ENCODE data around the gene DGCR8.

Gene DGCR8

DNA sequence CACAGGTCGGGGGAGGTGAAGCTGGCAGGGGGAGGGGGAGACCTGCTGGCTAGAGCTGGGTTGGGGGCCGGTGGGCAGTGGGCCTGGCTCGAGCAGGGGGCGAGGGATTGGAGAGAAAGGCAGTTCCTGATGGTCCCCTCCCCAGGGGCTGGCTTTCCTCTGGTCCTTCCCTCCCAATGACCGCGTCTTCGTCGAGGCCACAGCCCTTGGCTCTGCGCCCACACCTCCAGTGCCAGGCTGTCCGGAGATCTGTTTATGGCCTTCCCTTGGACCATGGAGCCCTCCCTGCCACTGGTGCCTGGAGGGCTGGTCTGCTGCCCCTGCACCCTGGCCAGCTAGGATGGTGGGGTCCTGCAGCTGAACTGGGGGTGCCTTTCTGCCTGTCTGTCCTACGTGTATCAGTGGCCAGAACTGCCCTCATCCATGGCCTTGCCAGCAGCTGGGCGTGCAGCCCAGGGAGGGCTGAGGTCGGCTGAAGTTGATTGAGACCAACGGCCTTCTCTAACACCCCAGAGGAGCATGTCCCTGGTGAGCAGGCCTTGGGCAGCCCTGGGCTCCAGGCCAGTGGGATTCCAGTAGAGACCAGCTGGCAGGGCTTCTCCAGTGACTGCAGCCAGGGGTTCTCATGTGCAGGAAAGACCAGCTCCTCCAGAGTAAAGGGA is 46.9 kb upstream of the DGCR8 start:
- ATAC-seq (ENCODE audit: insufficient read depth, low read depth) = no peak
- Histone ChIP-seq H3K4me3 (ENCODE audit: low read depth in 1 of 2, low read length in 2 of 2) (no peak overlapping the region), H3K27ac (ENCODE audit: low read length) (no peak overlapping the region), H3K36me3 (ENCODE audit: insufficient read depth, low read length) (peaks cover 44% of the 10 kb centered on the region), H3K9ac (ENCODE audit: low read depth, low read length) (no peak overlapping the region), H3K4me2 (ENCODE audit: insufficient read depth, low read length) (no peak overlapping the region), H3K9me3 (ENCODE audit: insufficient read depth, low read length, severe bottlenecking) (no peaks in the 10 kb centered on the region), H3K4me1 (ENCODE audit: insufficient read depth, low read length) (no peaks in the 10 kb centered on the region), H3K27me3 (ENCODE audit: insufficient read depth, low read length, poor library complexity) (no peaks in the 10 kb centered on the region), H3K79me2 (ENCODE audit: insufficient read depth, low read length) (peaks cover 70% of the 10 kb centered on the region), H2AFZ (ENCODE audit: low read depth, low read length) (no peak overlapping the region), H4K20me1 (ENCODE audit: insufficient read depth, low read length) (peaks cover 60% of the 10 kb centered on the region)
- TF ChIP-seq, protein P1, sequence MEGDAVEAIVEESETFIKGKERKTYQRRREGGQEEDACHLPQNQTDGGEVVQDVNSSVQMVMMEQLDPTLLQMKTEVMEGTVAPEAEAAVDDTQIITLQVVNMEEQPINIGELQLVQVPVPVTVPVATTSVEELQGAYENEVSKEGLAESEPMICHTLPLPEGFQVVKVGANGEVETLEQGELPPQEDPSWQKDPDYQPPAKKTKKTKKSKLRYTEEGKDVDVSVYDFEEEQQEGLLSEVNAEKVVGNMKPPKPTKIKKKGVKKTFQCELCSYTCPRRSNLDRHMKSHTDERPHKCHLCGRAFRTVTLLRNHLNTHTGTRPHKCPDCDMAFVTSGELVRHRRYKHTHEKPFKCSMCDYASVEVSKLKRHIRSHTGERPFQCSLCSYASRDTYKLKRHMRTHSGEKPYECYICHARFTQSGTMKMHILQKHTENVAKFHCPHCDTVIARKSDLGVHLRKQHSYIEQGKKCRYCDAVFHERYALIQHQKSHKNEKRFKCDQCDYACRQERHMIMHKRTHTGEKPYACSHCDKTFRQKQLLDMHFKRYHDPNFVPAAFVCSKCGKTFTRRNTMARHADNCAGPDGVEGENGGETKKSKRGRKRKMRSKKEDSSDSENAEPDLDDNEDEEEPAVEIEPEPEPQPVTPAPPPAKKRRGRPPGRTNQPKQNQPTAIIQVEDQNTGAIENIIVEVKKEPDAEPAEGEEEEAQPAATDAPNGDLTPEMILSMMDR (IDR thresholded peaks at IDR 0.05; ENCODE audit: borderline replicate concordance, extremely low read depth, low read length, poor library complexity, severe bottlenecking) = no peak
- TF ChIP-seq EZH2 (IDR thresholded peaks at IDR 0.05; ENCODE audit: borderline replicate concordance, low read depth, low read length, severe bottlenecking) = no peak
- DNase-seq = no peak

DNA sequence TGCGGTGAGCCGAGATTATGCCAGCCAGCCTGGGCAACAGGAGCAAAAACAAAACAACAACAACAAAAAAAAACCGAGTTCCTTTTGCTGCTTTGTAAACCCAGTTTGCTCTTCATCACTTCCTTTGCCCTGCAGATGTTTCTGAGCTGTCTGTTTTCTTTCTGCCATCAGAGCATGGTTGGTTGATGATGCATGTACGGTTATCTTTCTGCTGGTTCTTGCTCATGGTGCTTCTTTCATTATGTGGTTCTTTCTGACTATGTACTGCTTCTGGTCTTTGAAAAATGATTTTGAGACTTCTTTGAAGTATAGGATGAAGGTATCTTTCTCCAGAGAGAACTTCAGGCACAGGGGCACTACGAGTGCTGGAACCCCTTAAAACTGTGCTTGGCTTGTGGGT is 45.9 kb upstream of the DGCR8 start:
- Histone ChIP-seq H3K4me1 (ENCODE audit: insufficient read depth, low read length) (no peaks in the 10 kb centered on the region), H3K9ac (ENCODE audit: low read depth, low read length) (no peak overlapping the region), H3K79me2 (ENCODE audit: insufficient read depth, low read length) (peaks cover 61% of the 10 kb centered on the region), H3K4me3 (ENCODE audit: low read depth in 1 of 2, low read length in 2 of 2) (no peak overlapping the region), H3K4me2 (ENCODE audit: insufficient read depth, low read length) (no peak overlapping the region), H3K27me3 (ENCODE audit: insufficient read depth, low read length, poor library complexity) (no peaks in the 10 kb centered on the region), H3K27ac (ENCODE audit: low read length) (no peak overlapping the region), H2AFZ (ENCODE audit: low read depth, low read length) (no peak overlapping the region), H3K9me3 (ENCODE audit: insufficient read depth, low read length, severe bottlenecking) (no peaks in the 10 kb centered on the region), H4K20me1 (ENCODE audit: insufficient read depth, low read length) (peaks cover 55% of the 10 kb centered on the region), H3K36me3 (ENCODE audit: insufficient read depth, low read length) (peaks cover 48% of the 10 kb centered on the region)
- no peak for ATAC-seq (ENCODE audit: insufficient read depth, low read depth)
- TF ChIP-seq, protein P1 (IDR thresholded peaks at IDR 0.05; ENCODE audit: borderline replicate concordance, extremely low read depth, low read length, poor library complexity, severe bottlenecking) = no peak
- no peak for TF ChIP-seq EZH2 (IDR thresholded peaks at IDR 0.05; ENCODE audit: borderline replicate concordance, low read depth, low read length, severe bottlenecking)
- DNase-seq = no peak

DNA sequence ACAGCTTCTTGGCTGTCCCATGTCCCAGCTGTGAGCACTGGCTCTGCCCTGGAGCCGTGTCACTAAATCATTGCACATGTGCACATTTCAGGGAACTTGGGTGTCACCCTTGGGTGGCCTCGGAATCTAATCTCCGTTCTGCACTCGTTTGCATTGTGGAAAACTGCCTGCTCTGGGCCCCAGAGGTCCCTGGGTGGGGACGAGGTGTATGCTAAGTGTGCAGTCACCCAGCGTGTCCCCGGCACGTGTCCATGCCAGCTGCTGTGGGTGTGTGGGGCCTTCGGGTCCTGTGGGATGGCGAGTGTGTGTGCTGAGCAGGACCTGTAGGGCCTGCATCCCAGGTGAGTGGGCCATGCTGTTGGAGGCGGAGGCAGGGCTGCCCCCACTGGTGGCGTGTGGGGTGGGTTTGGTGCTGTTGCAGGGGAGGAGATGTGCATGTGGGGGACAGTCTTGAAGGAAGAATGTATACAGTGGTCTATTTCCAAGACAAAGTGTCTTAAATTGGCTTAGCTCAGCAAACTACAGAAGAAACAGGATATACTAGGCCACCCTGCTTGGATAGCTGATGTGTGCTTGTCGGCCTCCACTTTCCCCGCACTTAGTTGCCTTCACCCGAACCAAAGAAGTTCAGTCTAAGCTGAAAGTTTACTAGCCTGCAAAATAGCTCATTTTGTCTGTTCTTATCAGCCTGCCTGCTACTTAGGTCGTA is 44.5 kb upstream of the DGCR8 start:
- DNase-seq (no peak), ATAC-seq (ENCODE audit: insufficient read depth, low read depth) (no peak)
- Histone ChIP-seq H3K4me1 (ENCODE audit: insufficient read depth, low read length) (no peaks in the 10 kb centered on the region), H4K20me1 (ENCODE audit: insufficient read depth, low read length) (peaks cover 50% of the 10 kb centered on the region), H3K4me3 (ENCODE audit: low read depth in 1 of 2, low read length in 2 of 2) (no peak overlapping the region), H3K36me3 (ENCODE audit: insufficient read depth, low read length) (peaks cover 60% of the 10 kb centered on the region), H3K9me3 (ENCODE audit: insufficient read depth, low read length, severe bottlenecking) (no peaks in the 10 kb centered on the region), H3K79me2 (ENCODE audit: insufficient read depth, low read length) (peaks cover 53% of the 10 kb centered on the region), H3K27ac (ENCODE audit: low read length) (no peak overlapping the region), H3K4me2 (ENCODE audit: insufficient read depth, low read length) (no peak overlapping the region), H3K27me3 (ENCODE audit: insufficient read depth, low read length, poor library complexity) (no peaks in the 10 kb centered on the region), H2AFZ (ENCODE audit: low read depth, low read length) (no peak overlapping the region), H3K9ac (ENCODE audit: low read depth, low read length) (no peak overlapping the region)
- TF ChIP-seq EZH2 (IDR thresholded peaks at IDR 0.05; ENCODE audit: borderline replicate concordance, low read depth, low read length, severe bottlenecking) = no peak
- TF ChIP-seq, protein P1 (IDR thresholded peaks at IDR 0.05; ENCODE audit: borderline replicate concordance, extremely low read depth, low read length, poor library complexity, severe bottlenecking) = no peak
